K562 (cell line): ENCODE data around the gene RHOBTB3. TPM values are rescaled to one million over a fixed set of nuclear protein-coding genes. Genes with fewer than 3 reads are reported as not detected.

ENCODE experiments used
- ADNP ChIP-seq: fragments of 200-800 bp; sonication (Bioruptor generic); IDR thresholded peaks from 2 replicates; pipeline ENCODE4 v1.6.1; 2016; ENCODE audit warnings: missing genetic modification characterization, missing compliant biosample characterization
- ESRRB ChIP-seq: fragments of 250-450 bp; sonication (Bioruptor Pico); IDR thresholded peaks from 2 replicates; pipeline ENCODE4 v1.5.0; 2020; ENCODE audit warnings: mild to moderate bottlenecking, moderate library complexity, borderline replicate concordance
- ETV1 ChIP-seq: fragments of 450-650 bp; conservative IDR thresholded peaks from 2 replicates; pipeline ENCODE4 v1.6.1; 2016; ENCODE audit warnings: missing genetic modification characterization, control low read depth, low read depth, missing compliant biosample characterization
- ETV6 ChIP-seq, 3 experiments: fragments of 150-350 bp in 1 of 3; sonication (generic) in 1 of 3; formaldehyde crosslinking in 1 of 3; IDR thresholded peaks; 2 replicates each; pipeline versions ENCODE4 v1.6.1 to v1.8.0; 2014 to 2022; ENCODE audit warnings: borderline replicate concordance in 2 of 3, low read depth in 2 of 3, antibody characterized with exemption in 1 of 3, low read length in 1 of 3, mild to moderate bottlenecking in 1 of 3, missing genetic modification reagents in 1 of 3
- FOXA3 ChIP-seq, 2 experiments: fragments of 450-650 bp in 1 of 2; sonication (generic) in 1 of 2; formaldehyde crosslinking; IDR thresholded peaks in 1 of 2; conservative IDR thresholded peaks in 1 of 2; 2 replicates each; pipeline versions ENCODE4 v1.4.0 to v1.8.0; 2020 to 2022; ENCODE audit warnings: mild to moderate bottlenecking in 2 of 2, missing genetic modification reagents in 1 of 2
- KLF1 ChIP-seq: fragments of 450-650 bp; IDR thresholded peaks from 2 replicates; pipeline ENCODE4 v1.6.1; 2016; ENCODE audit warnings: missing genetic modification characterization, missing compliant biosample characterization
- KLF6 ChIP-seq: fragments of 250-450 bp; sonication (Bioruptor Pico); IDR thresholded peaks from 2 replicates; pipeline ENCODE4 v1.4.0; 2020; ENCODE audit warnings: mild to moderate bottlenecking, moderate library complexity, borderline replicate concordance
- MAFG ChIP-seq: fragments of 450-650 bp; conservative IDR thresholded peaks from 2 replicates; pipeline ENCODE4 v1.6.1; 2016; ENCODE audit warnings: missing genetic modification characterization, missing compliant biosample characterization
- MTA3 ChIP-seq: fragments of 450-650 bp; formaldehyde crosslinking; IDR thresholded peaks from 2 replicates; pipeline ENCODE4 v1.6.1; 2017; ENCODE audit warnings: mild to moderate bottlenecking, borderline replicate concordance
- NFRKB ChIP-seq: fragments of 450-650 bp; IDR thresholded peaks from 2 replicates; pipeline ENCODE4 v1.6.1; 2016; ENCODE audit warnings: low read depth
- NR2F6 ChIP-seq: fragments of 450-650 bp; formaldehyde crosslinking; IDR thresholded peaks from 2 replicates; pipeline ENCODE4 v1.4.0; 2020; ENCODE audit warnings: mild to moderate bottlenecking
- NR4A1 ChIP-seq, 2 experiments: fragments of 250-450 bp in 1 of 2; fragments of 450-650 bp in 1 of 2; sonication (Bioruptor Pico) in 1 of 2; IDR thresholded peaks; 2 replicates each; pipeline versions ENCODE4 v1.4.0 to v1.6.1; 2016 to 2020; ENCODE audit warnings: mild to moderate bottlenecking in 2 of 2, missing compliant biosample characterization in 1 of 2, missing genetic modification characterization in 1 of 2, moderate library complexity in 1 of 2
- POLR2H ChIP-seq: IDR thresholded peaks from 2 replicates; pipeline ENCODE4 v1.6.1; 2016; ENCODE audit warnings: missing genetic modification characterization, low read depth, mild to moderate bottlenecking, control low read depth, missing compliant biosample characterization, moderate library complexity
- RB1 ChIP-seq: fragments of 450-650 bp; IDR thresholded peaks from 2 replicates; pipeline ENCODE4 v1.6.1; 2017; ENCODE audit warnings: low read depth, mild to moderate bottlenecking
- SRSF7 ChIP-seq: fragments of 200-400 bp; formaldehyde crosslinking; optimal IDR thresholded peaks from 2 replicates; pipeline ENCODE3; 2017; ENCODE audit warnings: mild to moderate bottlenecking, low read depth, low read length
- XRCC4 ChIP-seq: IDR thresholded peaks from one replicate; pipeline ENCODE4 v1.6.1; 2011; ENCODE audit not compliant: insufficient read depth, insufficient read length; ENCODE audit errors: extremely low read depth
- ZNF146 ChIP-seq: IDR thresholded peaks from one replicate; pipeline ENCODE4 v1.6.1; 2018; ENCODE audit warnings: missing compliant biosample characterization; ENCODE audit not compliant: unreplicated experiment
- ZNF232 ChIP-seq: sonication (generic); formaldehyde crosslinking; IDR thresholded peaks from 2 replicates; pipeline ENCODE4 v1.8.0; 2022; ENCODE audit warnings: mild to moderate bottlenecking, missing genetic modification reagents
- ZNF239 ChIP-seq: fragments of 250-450 bp; sonication (Bioruptor Pico); IDR thresholded peaks from 2 replicates; pipeline ENCODE4 v1.4.0; 2020; ENCODE audit warnings: mild to moderate bottlenecking
- ZNF24 ChIP-seq: fragments of 450-650 bp; IDR thresholded peaks from 2 replicates; pipeline ENCODE4 v1.6.1; 2016
- ZNF436 ChIP-seq: fragments of 250-450, 450-650 bp; sonication (Bioruptor Pico); formaldehyde crosslinking; IDR thresholded peaks from 2 replicates; pipeline ENCODE4 v1.7.0; 2020; ENCODE audit warnings: mild to moderate bottlenecking
- ZSCAN32 ChIP-seq: fragments of 450-650 bp; formaldehyde crosslinking; IDR thresholded peaks from 2 replicates; pipeline ENCODE4 v1.4.0; 2020; ENCODE audit warnings: mild to moderate bottlenecking, moderate library complexity
- polyA plus RNA-seq, 8 experiments: library from polyadenylated mRNA; depleted of rRNA in 4 of 8; stranded (reverse) in 5 of 8; unstranded in 3 of 8; fragments of >200 nt; fragmentation: Nextera tagmentation in 2 of 8; fragmentation: Illumina TruSeq in 1 of 8; extraction: Ambion mirVana in 2 of 8; extraction: Trizol in 1 of 8; gene quantifications; 2 replicates each; pipeline versions ENCODE4 v1.2.1 to v1.2.3, GENCODE V29; 2011 to 2014; ENCODE audit warnings: inconsistent platforms in 1 of 8, missing spikeins in 1 of 8
- total RNA-seq, 7 experiments: library from RNA; depleted of rRNA in 6 of 7; stranded (reverse); fragments of >200 nt in 6 of 7; fragmentation: Illumina TruSeq in 2 of 7; extraction: Trizol in 2 of 7; gene quantifications; 2 replicates each; pipeline versions ENCODE4 v1.2.1 to v1.2.3, GENCODE V29; 2011 to 2021; ENCODE audit warnings: low replicate concordance in 1 of 7
- TF ChIP-seq, protein P1 (sequence below): IDR thresholded peaks from 2 replicates; pipeline ENCODE4 v1.6.1; 2011; ENCODE audit not compliant: insufficient read length; ENCODE audit errors: extremely low read depth
- TF ChIP-seq, protein P2 (sequence below): fragments of 250-450 bp; sonication (Bioruptor Pico); IDR thresholded peaks from 2 replicates; pipeline ENCODE4 v1.8.0; 2021; ENCODE audit warnings: mild to moderate bottlenecking, moderate library complexity
- TF ChIP-seq, protein P3 (sequence below): sonication (generic); formaldehyde crosslinking; IDR thresholded peaks from 2 replicates; pipeline ENCODE4 v1.8.0; 2022; ENCODE audit warnings: mild to moderate bottlenecking, missing genetic modification reagents, borderline replicate concordance

Gene RHOBTB3
- total and polyA plus RNA-seq, 9 of the 15 experiments (the other 6 are each of a cell fraction or from before 2014, with no cell fraction given), result 39.7 to 143 (median 115) TPM

DNA sequence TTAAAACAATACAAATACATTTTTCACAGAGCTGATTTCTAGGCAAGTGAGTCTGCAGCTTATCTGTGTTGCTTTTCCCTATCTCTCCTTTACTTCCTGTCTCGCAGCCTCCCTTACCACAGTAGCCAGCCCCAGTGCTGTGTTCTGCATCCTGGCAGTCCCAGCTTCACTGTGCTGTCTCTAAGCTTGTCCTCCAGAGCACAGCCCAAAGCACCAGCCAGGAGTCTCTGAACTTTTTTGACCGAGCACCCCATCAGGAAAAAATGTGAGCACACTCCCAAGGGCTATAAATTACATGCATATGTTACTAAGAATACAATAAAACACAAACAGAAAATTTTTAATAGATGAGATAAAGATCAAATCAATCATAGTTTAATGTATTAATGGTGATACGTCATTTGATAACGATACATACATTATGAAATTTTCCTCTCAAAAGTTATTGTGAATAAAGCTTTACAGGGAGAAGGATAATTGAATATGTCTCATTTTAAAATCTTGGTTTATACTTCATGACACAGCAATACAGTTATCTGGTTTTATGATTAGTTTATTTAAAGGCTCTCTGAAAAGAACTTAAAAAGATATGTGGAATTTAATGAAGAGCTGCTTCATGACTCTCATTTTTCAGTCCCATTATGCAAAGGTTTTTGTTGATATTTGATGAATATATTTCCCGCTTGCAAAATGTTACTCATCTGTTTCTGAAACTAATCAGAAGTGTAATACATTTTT lies 7.3 kb upstream of the RHOBTB3 start (continued):
- TF ChIP-seq ETV6 (IDR thresholded peaks at IDR 0.05; ENCODE audit: borderline replicate concordance in 1 of 2, low read depth in 2 of 2, low read length in 1 of 2) (0 out of 4 replicates have a peak, but pooled peaks of 1 of the 2 experiments have one; percentile 28), ETV6 (CRISPR knock-in tag; IDR thresholded peaks at IDR 0.05; ENCODE audit: borderline replicate concordance) (no peak), POLR2H (tag) (0 out of 2 replicates have a peak, but pooled peaks have one; percentile 53), ZNF232 (no peak), ZNF436 (CRISPR knock-in tag) (no peak), ESRRB (CRISPR knock-in tag) (no peak), NR2F6 (CRISPR knock-in tag) (no peak), ETV1 (tag) (peak; percentile 99), RB1 (no peak), MAFG (tag) (peak; percentile 64), FOXA3 (CRISPR knock-in tag; conservative IDR thresholded peaks at IDR 0.05 in 1 of 2, IDR thresholded peaks at IDR 0.05 in 1 of 2) (no peak), NR4A1 (CRISPR knock-in tag; IDR thresholded peaks at IDR 0.05) (no peak), NR4A1 (tag; IDR thresholded peaks at IDR 0.05) (no peak), KLF6 (no peak), SRSF7 (no peak), NFRKB (no peak), KLF1 (tag) (no peak), ZSCAN32 (CRISPR knock-in tag) (no peak), ZNF24 (no peak), ZNF239 (CRISPR knock-in tag) (0 out of 2 replicates have a peak, but pooled peaks have one; percentile 5), ZNF146 (CRISPR knock-in tag) (no peak), ADNP (tag) (no peak), MTA3 (peak; percentile 53), XRCC4 (no peak)
- TF ChIP-seq, protein P1, sequence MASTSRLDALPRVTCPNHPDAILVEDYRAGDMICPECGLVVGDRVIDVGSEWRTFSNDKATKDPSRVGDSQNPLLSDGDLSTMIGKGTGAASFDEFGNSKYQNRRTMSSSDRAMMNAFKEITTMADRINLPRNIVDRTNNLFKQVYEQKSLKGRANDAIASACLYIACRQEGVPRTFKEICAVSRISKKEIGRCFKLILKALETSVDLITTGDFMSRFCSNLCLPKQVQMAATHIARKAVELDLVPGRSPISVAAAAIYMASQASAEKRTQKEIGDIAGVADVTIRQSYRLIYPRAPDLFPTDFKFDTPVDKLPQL, result no peak
- TF ChIP-seq, protein P2, sequence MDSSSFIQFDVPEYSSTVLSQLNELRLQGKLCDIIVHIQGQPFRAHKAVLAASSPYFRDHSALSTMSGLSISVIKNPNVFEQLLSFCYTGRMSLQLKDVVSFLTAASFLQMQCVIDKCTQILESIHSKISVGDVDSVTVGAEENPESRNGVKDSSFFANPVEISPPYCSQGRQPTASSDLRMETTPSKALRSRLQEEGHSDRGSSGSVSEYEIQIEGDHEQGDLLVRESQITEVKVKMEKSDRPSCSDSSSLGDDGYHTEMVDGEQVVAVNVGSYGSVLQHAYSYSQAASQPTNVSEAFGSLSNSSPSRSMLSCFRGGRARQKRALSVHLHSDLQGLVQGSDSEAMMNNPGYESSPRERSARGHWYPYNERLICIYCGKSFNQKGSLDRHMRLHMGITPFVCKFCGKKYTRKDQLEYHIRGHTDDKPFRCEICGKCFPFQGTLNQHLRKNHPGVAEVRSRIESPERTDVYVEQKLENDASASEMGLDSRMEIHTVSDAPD (CRISPR knock-in tag), result no peak
- TF ChIP-seq, protein P3, sequence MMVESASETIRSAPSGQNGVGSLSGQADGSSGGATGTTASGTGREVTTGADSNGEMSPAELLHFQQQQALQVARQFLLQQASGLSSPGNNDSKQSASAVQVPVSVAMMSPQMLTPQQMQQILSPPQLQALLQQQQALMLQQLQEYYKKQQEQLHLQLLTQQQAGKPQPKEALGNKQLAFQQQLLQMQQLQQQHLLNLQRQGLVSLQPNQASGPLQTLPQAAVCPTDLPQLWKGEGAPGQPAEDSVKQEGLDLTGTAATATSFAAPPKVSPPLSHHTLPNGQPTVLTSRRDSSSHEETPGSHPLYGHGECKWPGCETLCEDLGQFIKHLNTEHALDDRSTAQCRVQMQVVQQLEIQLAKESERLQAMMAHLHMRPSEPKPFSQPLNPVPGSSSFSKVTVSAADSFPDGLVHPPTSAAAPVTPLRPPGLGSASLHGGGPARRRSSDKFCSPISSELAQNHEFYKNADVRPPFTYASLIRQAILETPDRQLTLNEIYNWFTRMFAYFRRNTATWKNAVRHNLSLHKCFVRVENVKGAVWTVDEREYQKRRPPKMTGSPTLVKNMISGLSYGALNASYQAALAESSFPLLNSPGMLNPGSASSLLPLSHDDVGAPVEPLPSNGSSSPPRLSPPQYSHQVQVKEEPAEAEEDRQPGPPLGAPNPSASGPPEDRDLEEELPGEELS (CRISPR knock-in tag), result no peak
